ENCODE results near the gene TNFRSF12A.
A peak's percentile ranks its signal among the peaks of the same experiment; 100 is the strongest.
"Not testable (repeated sequence)": the region's sequence is repeated elsewhere in the genome, so short reads cannot be mapped to it uniquely, and the experiment has no call there.

Gene TNFRSF12A

DNA sequence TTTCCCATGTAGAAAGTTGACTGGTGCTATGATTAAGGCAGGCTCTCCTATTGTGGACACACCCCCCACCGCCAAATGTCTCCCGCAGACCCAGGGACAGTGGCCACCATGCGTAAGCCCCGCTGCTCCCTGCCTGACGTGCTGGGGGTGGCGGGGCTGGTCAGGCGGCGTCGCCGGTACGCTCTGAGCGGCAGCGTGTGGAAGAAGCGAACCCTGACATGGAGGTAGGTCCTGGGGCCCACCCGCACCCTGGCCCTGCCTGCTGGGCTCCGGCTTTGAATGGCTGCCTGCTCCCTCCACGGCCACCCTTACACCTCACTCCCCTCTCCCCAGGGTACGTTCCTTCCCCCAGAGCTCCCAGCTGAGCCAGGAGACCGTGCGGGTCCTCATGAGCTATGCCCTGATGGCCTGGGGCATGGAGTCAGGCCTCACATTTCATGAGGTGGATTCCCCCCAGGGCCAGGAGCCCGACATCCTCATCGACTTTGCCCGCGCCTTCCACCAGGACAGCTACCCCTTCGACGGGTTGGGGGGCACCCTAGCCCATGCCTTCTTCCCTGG is 29.8 kb downstream of the TNFRSF12A start:
- no peak for DNase-seq (ENCODE audit: low read depth)

DNA sequence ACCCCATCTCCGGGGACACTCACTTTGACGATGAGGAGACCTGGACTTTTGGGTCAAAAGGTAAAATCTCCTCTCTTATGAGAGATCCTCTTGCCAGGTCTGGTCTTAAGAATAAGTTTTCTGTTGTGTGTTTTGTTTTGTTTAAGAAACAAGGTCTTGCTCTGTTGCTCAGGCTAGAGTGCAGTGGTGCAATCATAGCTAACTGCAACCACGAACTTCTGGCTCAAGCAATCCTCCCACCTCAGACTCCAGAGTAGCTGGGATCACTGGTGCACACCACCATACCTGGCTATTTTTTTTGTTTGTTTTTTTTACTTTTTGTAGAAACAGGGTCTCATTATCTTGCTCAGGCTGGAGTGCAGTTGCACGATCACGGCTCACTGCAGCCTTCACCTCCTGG is 30.3 kb downstream of the TNFRSF12A start:
- no peak for DNase-seq (ENCODE audit: low read depth)

DNA sequence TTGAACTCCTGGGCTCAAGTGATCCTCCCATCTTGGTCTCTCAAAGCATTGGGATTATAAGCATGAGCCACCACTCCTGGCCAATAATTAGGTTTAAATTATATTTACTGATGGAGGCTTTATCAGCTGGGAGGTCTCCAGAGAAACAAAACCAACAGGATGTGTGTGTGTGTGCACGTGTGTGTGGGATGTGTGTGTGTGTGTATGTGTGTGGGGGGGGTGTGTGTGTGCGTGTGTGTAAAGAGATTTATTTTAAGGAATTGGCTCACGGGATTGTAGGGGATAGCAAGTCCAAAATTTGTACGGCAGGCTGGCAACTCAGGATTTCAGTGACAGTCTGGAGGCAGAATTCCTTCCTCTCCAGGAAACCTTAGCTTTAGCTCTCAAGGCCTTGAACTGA is 30.8 kb downstream of the TNFRSF12A start:
- no peak for DNase-seq (ENCODE audit: low read depth)

DNA sequence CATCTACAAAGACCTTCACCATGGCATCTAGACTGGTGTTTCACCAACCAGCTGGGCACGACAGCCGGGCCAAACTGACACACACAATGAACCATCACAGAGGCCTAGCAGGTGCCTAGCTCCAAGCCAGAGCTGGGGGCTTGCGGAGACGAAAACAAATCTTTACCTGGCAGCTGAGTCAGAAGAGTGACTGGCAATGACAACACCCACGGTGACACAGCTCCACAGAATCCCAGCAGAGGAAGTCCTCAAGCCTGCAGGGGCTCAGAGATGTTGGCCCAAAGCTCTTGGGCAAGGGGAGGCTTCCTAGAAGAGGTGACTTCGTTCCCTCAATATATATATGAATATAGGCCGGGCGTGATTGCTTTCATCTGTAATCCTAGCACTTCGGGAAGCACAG is 31.3 kb downstream of the TNFRSF12A start:
- no peak for DNase-seq (ENCODE audit: low read depth)

DNA sequence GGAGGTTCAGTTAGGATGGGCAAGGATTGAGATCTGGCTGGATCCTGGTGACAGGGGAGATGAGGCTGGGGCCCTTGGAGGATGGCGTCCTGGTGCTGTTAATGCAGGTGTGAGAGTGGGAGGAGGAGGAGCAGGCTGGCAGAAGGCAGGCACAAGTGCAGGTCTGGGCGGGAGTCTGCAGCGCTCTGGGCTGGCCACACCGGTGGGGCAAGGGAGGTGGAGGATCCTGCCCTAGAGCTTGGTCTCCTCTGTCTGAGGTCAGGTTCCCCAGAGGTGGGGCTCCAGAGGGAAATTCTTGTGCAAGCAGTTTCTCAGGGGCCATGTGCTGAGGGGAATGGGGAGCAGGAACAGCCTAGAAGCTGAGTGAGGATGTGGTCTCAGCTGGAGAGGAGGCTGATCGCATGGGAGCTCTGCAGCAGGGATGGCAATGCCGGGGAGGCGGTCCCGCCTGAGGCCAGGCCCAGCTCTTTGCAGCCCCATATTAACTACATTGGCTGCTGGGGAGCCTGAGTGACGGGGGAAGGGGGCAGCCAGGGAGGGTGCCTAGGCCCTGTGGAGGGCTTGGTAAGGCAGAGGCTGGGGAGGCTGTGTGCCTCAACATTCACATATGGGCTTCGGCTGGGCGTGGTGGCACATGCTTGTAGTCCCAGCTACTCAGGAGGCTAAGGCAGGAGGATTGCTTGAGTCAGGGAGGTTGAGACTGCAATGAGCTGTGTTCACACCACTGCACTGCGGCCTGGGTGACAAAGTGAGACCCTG is 32.6 kb downstream of the TNFRSF12A start:
- not testable (repeated sequence) for DNase-seq (ENCODE audit: low read depth)

DNA sequence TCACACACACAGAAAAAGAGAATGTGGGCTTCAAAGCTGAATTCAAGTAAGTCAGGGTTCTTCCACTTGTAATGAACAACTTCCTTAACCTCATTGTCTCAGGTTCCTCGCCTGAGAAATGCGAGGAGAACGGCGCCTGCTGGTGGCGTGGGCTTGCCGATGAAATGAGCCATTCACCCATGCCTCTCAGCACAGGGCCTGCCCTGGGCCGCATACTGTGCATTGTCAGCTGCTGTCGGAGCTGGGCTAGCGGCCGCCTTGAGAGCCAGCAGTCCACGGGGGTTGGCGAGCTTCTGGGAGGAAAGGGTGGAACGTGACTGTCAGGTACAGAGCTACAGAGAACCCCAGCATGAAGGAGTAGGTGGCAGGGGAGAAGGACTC is 33.2 kb downstream of the TNFRSF12A start:
- DNase-seq (ENCODE audit: low read depth) = not testable (repeated sequence)

DNA sequence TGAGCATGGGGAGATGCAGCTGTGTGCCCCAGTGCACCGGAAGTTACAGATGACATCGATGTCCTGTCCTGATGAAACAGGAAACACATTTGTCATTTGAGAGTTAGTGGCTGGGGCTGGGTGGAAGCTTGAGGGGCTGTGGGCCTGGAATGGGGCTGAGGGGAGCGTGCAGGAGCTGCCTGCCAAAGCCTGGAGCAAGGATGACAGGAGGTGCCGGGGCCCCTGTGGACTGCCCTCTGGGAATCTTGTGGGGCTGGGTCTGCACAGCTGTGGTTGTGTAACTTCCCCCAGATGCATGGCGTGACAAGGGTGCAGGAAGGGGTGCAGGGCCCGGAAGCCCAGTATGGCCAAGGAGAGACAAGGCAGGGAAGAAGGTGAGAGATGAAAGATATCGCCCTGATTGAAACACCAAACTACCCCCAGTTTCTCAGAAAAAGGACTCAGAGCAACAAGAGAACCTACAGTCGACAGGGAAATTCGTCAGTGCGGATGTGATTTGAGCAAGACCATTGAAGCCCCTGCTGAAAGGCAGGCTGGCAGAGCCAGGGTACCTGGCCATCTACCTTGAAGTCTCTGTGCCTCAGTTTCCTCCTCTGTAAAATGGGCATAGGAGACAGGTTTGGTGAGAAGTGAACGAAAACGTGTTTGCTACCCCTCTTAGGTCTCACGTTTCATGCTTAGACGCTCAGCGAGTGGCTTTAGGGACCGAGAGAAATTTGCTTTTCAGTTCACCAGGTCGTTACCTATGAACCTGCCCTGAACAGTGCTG is 35.0 kb downstream of the TNFRSF12A start:
- DNase-seq (ENCODE audit: low read depth) = no peak

DNA sequence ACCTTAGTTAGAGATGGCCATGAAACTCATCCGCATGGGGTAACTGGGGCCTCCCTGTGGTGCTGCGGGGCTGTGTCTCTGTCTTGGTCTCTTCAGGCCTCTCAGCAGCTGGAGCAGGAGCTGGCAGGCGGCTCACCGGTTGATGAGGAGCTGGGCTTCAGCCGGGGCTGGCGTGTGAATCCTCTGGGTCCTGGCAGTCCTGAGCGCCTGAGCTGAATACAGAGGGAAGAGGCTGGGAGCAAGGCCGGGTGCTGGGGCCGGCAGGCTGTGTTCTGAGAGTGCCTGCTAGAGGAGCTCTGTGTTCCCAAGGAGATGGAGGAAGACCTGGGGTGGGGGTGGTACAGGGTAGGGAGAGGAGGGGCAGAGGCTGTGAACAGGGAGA is 35.6 kb downstream of the TNFRSF12A start:
- DNase-seq (ENCODE audit: low read depth) = not testable (repeated sequence)

DNA sequence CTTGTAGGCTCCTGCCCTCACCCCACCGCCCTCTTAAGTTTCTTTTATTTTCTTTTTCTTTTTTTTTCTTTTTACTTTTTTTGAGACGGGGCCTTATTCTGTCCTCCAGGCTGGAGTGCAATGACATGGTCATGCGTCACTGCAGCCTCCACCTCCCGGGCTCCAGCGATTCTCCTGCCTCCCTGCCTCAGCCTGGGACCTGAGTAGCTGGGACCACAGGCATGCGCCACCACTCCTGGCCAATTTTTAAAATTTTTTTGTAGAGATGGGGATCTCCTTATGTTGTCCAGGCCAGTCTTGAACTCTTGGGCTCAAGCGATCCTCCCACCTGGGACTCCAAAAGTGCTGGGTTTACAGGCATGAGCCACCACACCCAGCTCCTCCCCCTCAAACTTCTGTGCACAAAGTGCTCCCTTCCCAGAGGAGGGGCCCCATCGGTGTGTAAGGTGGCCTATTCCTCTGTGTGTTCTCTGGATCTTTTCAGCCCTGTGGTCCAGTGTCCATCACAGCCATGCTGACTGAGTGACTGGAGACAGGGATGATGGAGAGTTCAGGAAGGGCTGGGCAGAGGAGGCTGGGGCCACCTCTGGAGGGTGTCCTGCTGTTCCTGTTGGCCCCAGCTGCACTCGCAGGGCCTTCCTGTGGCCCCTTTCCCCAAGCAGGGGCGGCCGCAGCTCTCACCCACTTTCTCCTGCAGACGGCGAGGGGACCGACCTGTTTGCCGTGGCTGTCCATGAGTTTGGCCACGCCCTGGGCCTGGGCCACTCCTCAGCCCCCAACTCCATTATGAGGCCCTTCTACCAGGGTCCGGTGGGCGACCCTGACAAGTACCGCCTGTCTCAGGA is 36.4 kb downstream of the TNFRSF12A start:
- no peak for DNase-seq (ENCODE audit: low read depth)

DNA sequence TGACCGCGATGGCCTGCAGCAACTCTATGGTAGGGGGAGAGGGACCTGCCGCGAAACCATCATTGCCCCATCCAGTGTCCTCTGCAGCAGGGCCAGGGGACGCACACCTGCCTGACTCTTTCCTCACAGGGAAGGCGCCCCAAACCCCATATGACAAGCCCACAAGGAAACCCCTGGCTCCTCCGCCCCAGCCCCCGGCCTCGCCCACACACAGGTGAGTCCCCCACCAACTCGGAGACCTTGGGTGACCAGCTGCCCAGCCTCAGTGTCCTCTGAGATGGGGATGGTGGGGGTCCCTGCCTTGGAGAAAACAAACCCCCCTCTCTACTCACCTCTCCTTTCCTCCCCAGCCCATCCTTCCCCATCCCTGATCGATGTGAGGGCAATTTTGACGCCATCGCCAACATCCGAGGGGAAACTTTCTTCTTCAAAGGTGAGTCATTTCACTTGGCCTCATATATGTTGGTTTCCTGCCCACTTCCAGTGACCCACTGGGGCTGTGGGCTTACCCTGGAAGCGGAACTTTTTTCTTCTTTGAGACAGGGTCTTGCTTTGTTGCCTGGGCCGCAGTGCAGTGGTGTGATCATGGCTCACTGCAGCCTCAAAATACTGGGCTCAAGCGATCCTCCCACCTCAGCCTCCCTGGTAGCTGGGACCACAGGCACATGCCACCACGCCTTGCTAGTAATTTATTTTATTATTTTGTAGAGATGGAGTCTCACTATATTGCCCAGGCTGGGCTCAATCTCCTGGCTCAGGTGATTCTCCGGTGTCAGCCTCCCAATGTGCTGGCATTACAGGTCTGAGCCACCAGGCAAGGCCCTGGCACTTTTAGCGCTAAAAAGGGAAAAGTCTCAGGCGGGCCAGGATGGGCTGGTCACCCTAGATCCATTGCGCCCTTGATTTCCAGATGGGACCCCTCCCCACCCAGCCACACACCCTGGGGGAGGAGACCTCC is 37.3 kb downstream of the TNFRSF12A start:
- DNase-seq (ENCODE audit: low read depth) = no peak

DNA sequence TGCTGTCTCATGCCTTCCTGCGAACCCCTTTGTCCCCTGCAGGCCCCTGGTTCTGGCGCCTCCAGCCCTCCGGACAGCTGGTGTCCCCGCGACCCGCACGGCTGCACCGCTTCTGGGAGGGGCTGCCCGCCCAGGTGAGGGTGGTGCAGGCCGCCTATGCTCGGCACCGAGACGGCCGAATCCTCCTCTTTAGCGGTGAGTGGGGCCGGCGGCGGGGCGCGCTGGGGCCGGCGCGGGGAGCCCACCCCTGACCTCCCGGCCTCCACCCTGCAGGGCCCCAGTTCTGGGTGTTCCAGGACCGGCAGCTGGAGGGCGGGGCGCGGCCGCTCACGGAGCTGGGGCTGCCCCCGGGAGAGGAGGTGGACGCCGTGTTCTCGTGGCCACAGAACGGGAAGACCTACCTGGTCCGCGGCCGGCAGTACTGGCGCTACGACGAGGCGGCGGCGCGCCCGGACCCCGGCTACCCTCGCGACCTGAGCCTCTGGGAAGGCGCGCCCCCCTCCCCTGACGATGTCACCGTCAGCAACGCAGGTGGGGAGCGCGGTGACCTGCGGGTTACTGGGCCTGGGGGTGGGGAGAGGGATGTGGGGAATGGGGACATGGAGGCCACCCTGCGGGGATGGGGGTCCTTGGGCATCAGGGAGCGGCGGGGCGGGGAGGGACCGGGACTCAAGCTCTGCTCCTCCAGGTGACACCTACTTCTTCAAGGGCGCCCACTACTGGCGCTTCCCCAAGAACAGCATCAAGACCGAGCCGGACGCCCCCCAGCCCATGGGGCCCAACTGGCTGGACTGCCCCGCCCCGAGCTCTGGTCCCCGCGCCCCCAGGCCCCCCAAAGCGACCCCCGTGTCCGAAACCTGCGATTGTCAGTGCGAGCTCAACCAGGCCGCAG is 38.2 kb downstream of the TNFRSF12A start:
- no peak for DNase-seq (ENCODE audit: low read depth)

DNA sequence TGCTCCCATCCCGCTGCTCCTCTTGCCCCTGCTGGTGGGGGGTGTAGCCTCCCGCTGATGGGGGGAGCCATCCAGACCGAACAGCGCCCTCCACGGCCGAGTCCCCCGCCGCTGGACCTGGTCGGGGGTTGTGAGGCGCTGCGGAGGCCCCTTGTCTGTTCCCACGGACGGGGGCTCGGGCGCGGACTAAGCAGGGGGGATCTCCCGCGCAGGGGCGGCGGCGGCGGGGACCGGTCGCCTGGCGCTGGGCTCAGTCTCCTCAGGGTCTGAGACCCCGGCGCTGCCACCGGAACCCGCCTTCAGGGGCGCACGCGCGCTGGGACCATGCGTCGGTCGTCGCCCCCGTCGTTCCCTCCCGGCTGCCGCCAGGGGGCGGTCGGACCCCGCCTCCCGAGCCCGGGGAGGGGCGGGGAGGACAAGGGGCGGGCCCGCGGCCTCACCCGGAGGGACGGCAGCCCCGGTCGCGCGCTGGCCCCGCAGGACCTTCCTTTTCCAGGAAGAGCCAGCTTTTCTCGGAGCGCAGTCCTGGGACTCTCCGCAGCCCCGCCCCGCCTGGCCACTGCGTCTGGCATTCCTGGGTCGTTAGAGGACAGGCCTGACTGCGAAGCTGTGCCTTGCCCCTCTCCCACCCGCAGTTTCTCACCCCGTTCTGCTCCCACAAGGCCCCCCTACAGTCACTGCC is 39.0 kb downstream of the TNFRSF12A start:
- DNase-seq (ENCODE audit: low read depth) = peak; percentile 90

DNA sequence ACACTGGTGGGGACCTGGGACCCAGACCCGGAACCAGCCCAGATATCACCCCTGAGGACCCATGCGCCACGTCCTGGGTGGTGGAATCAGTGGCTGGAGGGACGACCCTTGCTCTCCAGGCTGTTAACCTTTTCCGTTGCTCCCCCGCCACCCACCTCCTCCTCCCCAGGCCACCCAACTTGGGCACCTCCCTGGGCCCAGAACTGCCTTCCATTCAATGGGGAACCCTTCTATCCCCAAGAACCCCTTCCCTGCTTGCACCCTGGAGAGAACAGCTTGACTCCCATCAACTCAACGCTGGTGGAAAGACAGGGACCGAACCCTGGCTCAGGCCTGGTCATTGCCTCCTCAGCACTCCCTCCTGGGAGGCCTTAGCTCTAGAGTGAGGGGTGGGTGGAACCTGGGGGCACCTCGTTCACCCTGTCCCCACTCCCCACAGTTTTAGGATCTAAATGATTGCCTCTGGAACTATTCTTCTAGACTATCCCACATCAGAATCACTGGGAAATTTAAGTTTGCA is 39.6 kb downstream of the TNFRSF12A start:
- no peak for DNase-seq (ENCODE audit: low read depth)

DNA sequence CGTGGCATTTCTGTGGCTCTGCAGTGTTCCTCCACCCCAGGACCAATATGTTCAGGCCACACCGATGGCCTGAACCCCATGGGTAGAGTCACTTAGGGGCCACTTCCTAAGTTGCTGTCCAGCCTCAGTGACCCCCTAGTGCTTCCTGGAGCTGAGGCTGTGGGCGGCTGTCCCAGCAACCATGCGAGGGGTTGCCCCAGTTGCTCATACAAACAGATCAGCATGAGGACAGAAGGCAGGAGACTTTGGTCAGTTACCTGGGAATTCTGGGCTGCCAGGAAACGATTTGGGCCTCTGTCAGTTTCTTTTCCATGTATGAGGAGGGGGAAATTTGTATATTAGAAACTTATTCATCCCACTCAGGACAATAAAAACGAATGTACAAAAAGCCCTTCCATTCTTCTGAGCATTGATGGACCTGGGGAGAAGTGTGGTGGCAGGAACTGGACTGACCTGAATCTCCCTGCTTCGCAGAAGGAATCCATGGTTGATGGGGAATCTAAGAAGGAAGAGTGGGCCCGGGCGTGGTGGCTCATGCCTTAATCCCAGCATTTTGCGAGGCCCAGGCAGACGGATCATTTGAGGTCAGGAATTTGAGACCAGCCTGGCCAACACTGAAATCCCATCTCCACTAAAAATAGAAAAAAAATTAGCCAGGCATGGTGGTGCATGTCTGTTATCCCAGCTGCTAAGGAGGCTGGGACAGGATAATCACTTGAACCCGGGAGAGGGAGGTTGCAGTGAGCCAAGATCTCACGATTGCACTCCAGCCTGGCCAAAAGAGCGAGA is 40.4 kb downstream of the TNFRSF12A start:
- DNase-seq (ENCODE audit: low read depth) = no peak

DNA sequence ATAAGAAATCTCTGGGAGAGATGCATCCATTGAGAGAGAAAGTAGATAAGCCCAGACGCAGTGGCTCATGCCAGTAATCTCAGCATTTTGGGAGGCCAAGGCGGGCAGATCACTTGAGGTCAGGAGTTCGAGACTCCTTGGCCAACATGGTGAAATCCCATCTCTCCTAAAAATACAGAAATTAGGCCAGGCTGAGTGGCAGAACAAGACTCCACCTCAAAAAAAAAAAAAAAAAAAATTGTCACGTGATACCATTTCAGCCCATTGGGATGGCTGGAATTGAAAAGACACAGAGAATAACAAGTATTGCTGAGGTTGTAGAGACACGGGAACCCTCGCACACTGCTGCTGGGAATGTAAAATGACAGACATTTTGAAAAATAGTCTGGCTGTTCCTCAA is 42.4 kb downstream of the TNFRSF12A start:
- no peak for DNase-seq (ENCODE audit: low read depth)

DNA sequence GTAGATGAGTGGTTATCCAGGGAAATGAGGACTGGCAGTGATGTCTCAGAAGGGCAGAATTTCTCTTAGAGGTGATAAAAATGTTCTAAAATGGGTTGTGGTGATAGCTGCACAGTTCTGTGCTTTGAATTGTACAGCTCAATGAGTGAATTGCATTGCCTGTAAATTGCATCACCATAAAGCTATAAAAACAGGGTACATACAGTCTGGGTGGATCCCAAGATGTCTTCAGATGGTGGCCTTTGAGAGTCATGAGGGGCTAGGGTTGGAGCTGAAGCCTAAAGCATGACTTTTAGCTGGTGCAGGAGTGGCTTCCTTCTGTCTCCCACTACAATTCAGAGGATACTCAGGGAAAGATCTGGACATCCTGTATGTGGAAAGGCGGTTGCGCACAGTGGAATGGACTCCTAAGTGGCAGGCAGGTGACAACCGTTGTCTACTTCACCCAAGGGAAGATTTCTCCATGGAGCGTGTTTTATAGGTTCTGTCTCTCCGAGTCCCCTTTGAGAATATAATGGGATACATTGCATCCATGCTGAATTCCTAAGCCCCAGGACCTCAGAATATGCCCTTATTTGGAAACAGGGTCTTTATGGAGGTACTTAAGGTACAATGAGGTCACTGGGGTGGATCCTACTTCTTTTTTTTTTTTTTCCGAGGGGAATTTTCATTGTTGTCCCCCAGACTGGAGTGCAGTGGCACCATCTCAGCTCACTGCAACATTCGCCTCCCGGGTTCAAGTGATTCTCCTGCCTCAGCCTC is 43.6 kb downstream of the TNFRSF12A start:
- no peak for DNase-seq (ENCODE audit: low read depth)

DNA sequence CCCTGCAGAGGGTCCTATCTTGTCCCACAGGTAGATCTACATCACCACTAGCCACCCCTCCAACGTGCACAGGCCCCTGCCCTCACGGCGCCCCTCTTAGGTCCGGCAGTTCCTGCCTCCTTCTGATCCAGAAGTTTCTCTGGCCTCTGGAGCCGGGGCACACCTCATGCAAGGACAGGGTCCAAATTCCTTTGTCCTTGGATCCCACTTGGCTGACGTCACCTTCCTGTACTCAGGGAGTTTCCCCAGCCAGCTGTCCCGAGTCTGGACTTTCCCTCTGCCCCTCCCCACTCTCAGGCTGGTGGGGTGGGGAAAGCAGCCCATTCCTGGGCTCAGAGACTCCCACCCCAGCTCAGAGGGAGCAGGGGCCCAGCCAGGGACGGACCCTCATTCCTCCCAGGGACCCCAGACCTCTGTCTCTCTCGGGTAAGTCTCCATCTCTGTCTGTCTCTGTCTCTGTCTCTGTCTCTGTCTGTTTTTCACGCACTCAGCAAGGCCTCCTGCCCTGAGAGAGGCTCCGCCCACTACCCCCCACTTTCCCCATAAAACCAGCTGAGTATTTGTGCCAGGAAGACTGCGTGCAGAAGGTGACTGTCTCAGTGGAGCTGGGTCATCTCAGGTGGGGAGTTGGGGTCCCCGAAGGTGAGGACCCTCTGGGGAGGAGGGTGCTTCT is 45.0 kb downstream of the TNFRSF12A start, which contains the start of gene IL32:
Gene IL32, plus strand, starts transcription at position 572 of the 673 bp plus-strand sequence. CDS start 172 bp downstream, outside the sequence.
- peak; percentile 67 for DNase-seq (ENCODE audit: low read depth)
